Upper lobe of left lung (tissue), 4 donors: Measurements from ENCODE around the gene PBX3.

Experiments
- EP300 ChIP-seq, 4 donors: sonication (generic); formaldehyde crosslinking; IDR thresholded peaks; one replicate each; pipeline ENCODE4 v1.5.1; 2017; ENCODE audit warnings: antibody characterized with exemption in 4 of 4, control low read depth in 2 of 4
- POLR2A ChIP-seq, 4 donors: fragments of 450-650 bp; IDR thresholded peaks; one replicate each; pipeline ENCODE4 v1.5.1; 2016 to 2017; ENCODE audit warnings: antibody characterized with exemption in 4 of 4, mild to moderate bottlenecking in 2 of 4
- TF ChIP-seq, protein P1 (sequence below), 6 experiments: fragments of 450-650 bp in 4 of 6; fragments of 200-600 bp in 2 of 6; sonication (generic) in 2 of 6; IDR thresholded peaks; one replicate each; pipeline ENCODE4 v1.5.1; 2016 to 2019; ENCODE audit warnings: antibody characterized with exemption in 6 of 6

DNA sequence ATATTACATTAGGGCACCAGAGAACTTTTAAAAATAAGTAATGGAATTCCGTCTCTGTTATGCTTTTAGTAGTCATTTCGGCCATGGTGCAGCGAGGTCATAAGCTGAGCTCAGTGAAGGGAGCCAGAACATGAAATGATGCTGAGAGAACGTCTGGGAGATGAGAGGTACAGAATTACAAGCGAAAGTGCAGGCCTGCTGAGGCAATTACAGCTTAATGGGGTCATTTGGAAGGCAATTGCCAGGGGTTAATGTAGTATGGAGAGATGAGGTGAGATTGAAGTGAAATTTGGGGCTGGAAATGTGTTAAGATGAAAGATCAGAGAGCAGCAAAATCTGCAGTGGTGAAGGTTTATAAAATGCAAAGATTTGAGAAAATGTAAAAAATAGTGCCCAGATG lies 96.5 kb downstream of the PBX3 start:
- TF ChIP-seq, protein P1, sequence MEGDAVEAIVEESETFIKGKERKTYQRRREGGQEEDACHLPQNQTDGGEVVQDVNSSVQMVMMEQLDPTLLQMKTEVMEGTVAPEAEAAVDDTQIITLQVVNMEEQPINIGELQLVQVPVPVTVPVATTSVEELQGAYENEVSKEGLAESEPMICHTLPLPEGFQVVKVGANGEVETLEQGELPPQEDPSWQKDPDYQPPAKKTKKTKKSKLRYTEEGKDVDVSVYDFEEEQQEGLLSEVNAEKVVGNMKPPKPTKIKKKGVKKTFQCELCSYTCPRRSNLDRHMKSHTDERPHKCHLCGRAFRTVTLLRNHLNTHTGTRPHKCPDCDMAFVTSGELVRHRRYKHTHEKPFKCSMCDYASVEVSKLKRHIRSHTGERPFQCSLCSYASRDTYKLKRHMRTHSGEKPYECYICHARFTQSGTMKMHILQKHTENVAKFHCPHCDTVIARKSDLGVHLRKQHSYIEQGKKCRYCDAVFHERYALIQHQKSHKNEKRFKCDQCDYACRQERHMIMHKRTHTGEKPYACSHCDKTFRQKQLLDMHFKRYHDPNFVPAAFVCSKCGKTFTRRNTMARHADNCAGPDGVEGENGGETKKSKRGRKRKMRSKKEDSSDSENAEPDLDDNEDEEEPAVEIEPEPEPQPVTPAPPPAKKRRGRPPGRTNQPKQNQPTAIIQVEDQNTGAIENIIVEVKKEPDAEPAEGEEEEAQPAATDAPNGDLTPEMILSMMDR (IDR thresholded peaks at IDR 0.05): no peak
- TF ChIP-seq EP300 (IDR thresholded peaks at IDR 0.05) (no peak), POLR2A (IDR thresholded peaks at IDR 0.05) (no peak)
